ENCODE results near the gene EEF2K.
"Not testable (repeated sequence)": the region's sequence is repeated elsewhere in the genome, so short reads cannot be mapped to it uniquely, and the experiment has no call there.

Gene EEF2K

DNA sequence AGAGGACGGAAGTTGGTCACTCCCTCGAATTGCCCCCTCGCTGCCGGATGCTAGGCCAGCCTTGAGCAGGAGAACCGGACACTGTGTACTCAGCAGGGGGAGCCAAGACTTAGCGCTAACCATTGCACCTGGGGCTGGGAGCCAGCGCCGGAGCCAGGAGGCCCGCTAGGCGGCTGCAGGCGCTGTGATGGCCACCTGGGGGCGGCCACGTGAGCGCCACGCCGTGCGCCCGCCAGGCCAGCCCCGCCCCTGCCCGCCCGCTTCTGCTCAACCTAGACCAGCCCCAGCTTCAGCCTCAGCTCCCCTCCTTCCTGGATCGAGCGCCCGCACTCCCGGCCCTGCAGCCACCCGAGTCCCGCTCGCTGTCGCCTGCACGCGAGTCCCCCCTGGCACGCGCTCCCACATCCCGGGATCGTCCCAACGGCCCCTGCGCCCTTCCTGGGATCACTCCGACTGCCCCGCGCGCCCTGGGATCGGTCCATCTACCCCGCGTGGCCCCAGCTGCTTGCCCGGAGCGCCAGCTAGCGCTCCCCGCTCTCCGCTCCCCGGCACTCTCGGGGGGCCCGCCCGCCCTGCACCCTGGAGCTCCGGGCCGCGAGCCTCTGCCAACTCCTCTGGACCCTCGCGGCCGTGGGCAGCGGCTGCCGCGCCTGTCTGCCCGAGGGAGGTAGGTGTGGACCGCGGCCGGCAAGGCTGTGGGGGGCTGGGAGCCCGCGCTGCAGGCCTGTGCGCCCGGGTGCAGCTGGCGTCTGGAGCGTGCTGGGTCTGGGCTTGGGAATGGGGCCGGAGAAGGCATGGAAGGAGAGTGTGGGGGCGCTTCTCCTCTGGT is at the start of gene EEF2K:
TSS of gene EEF2K (plus strand) at position 266 of the 829 bp plus-strand sequence. CDS start 19,452 bp downstream, outside the sequence.
- DNase-seq, result peak; percentile 98

DNA sequence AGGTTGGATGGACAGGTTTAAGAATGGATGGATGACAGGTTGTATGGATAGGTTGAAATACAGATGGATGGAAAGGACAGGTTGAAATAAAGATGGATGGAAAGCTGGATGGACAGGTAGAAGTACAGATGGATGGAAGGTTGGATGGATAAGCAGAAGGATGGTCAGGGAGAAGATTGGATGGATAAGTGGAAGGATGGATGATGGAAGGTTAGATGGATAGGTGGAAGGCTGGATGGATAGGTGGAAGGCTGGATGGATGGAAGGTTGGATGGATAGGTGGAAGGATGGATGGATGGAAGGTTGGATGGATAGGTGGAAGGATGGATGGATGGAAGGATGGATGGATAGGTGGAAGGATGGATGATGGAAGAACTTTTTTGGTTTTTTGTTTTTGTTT is 44.7 kb upstream of the EEF2K start:
- no peak for DNase-seq

- peak; percentile 29 for DNase-seq
Observed at GRCh38 chr16:22161999-22162655, 44.0 kb upstream of the EEF2K start, which contains the start of gene SDR42E2. TSS of gene SDR42E2 (plus strand) at chr16:22162506. CDS start at chr16:22165583, 3,077 bp downstream.

DNA sequence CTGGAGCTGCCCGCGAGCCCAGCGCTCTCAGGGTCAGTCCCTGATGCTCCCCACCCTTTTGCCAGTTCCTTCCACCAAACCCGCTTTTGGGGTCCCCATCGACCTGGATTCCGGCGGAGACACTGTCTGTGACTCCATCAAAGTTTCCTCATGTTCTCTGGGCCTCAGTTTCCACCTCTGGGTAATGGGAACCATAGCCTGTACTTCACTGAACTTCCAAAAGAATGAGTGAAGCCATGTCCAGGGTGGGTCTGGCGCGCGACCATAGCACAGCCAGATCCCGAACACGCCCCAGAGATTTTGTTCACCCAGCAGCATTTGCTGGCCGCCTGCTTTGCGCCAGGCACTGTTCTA is 43.4 kb upstream of the EEF2K start:
- DNase-seq, result no peak

DNA sequence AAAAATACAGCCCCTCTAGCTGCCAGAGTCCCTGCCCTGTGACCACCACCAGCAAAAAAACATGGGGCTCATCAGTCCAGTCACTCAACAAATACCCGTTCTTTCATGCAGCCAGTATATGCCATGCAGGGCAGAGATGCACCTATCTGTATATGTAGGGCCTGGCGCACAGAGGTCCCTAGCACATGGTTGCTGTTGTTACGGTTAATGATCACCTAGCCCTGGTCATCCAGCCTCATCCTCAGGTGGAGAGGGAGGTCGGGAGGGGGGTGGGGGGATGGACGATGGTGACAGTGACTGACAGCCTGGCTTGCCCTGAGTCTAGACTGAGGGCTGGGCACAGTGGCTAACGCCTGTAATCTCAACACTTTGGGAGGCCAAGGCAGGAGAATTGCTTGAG is 42.3 kb upstream of the EEF2K start:
- DNase-seq, result no peak

GRCh38 chr16:22164482-22164881 is 41.6 kb upstream of the EEF2K start:
- DNase-seq, result no peak

- no peak for DNase-seq
Observed at GRCh38 chr16:22165508-22166285, 40.4 kb upstream of the EEF2K start.

DNA sequence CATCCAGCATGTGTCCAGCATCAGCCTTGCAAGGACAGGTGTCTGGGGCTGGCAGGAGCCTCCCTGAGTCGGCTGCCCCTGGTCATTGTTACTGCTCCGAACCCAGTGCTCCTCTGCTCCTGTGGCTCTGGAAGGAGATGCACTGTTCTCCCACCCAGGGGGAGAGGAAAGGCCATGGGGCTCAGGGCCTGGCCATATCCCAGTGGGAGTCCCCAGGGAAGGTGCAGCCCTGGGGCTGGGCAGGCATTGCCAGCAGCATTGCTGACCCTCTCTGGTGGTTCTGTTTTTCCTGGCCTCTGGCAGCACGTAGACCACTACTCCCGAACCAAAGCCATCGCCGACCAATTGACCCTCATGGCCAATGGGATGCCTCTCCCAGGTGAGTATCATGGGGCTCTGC is 34.1 kb upstream of the EEF2K start:
- no peak for DNase-seq

- DNase-seq, result not testable (repeated sequence)
Observed at GRCh38 chr16:22172642-22173041, 33.4 kb upstream of the EEF2K start.

GRCh38 chr16:22174642-22175041 is 31.4 kb upstream of the EEF2K start:
- DNase-seq, result no peak

DNA sequence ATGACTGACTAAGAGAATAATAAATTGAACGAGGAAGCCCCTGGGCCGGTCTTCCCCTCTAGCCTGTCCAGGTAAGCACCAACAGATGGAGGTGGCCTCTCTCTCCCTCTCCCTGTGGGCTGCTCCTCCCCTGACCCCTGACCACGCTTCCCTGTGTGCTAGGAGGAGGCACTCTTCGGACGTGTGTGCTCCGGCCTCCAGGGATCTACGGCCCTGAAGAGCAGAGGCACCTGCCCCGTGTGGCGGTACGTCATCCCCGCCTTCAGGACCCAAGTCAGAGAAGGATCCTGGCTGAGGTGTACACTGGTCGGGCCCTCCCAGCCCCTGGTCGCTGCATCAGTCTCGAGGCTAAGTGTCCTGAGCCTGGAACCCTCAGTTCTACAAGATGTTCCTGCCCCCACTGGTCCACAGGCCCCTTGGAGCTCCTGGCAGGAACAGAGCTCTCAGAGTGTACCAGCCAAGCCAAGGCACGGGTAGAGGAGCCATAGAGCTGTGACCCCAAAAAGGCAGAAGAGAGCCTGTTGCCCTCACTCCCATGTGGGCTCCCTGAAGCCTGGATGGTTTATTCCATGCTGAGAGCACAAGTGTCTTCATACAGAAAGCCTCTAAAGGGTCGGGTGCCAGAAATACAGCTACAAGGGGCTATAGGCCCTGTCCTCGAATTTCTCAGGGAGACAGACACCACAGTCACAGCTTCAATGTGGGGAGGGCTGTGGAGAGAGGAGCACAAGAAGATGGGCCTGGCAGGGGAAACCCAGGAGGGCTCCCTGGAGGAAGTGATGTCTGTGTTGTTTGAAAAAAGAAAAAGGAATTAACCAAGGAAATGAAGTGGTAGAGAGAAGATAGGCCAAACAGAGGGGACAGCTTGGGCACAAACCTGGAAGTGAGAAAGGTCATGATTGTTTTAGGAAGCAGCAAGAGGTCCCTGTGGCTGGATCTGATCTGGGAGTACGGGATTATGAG is 27.8 kb upstream of the EEF2K start:
- DNase-seq, result no peak

- no peak for DNase-seq
Observed at GRCh38 chr16:22181426-22181825, 24.7 kb upstream of the EEF2K start.

GRCh38 chr16:22181843-22182242 is 24.2 kb upstream of the EEF2K start:
- DNase-seq, result no peak

- DNase-seq, result no peak
Observed at GRCh38 chr16:22183335-22183734, 22.7 kb upstream of the EEF2K start.

- no peak for DNase-seq
Observed at GRCh38 chr16:22183901-22184614, 22.0 kb upstream of the EEF2K start.

DNA sequence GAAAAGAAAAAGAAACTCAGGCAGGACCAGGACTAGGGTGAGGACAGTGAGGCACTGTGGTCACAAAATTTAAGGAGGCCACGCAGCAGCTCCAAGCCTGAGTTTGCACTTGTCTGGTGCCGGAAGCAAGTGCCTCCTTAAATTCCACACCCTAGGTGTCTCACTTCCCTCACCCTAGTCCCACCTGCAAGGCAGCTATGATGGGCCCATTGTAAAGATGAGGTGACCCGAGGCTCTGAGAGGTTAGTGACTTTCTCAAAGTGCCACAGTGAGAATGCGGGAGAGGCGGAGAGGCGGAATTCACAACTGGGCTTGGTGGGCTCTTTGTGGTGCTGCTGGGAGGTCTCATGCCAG is 21.5 kb upstream of the EEF2K start:
- no peak for DNase-seq

GRCh38 chr16:22186517-22186916 is 19.6 kb upstream of the EEF2K start:
- no peak for DNase-seq

DNA sequence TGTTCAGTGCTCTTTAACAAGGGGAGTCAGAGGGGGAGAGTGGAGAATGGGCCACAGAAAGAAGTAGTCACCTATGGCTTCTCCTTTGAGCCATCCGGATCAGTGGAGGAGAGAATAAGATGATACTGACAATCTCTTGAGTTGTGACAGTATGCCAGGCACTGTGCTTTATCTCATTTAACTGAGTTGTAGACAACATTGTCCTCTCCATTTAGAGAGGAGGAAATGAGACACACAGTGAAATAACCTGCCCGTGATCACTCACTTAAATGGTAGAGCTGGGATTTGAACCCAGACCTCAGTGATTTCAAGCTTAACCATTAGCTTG is 17.8 kb upstream of the EEF2K start:
- no peak for DNase-seq

DNA sequence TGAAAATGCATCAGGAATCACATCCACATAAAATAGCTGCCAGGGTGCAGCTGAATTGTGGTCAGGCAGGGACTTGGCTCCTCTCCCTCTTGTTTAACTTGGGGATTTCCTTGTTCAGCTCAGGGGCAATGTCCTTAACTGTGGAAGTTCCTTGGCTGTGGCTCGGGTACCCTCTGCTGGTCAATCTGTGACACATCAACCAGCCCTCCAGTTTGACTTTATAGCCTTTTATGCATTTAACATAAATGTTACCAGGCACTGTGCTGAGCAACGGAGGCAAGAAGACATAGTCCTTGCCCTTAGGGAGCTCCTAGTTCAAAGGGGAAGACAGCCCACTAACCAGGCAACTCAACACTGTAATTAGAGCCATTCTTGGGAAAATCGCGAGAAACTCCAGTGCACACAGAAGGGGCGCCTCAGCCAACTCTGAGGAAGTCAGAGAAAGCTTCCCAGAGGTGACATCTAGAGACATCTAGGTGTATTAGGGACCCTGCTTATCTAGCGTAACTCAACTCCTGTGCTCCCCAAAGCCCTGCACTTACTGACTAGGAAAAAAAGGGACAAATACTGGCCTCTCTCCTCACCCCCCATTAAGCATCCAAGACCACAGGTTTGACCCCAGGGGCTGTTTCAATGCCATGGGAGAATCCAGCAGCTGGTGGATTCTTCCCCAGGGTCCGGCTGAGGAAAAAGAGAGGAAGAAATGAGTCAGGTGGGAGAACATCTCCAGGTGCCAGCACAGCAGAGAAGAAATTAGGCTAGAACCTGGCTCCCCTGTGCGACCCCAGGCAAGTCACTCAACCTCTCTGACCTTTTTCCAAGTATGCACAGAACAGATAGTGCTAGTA is 17.3 kb upstream of the EEF2K start:
- DNase-seq, result peak; percentile 90

DNA sequence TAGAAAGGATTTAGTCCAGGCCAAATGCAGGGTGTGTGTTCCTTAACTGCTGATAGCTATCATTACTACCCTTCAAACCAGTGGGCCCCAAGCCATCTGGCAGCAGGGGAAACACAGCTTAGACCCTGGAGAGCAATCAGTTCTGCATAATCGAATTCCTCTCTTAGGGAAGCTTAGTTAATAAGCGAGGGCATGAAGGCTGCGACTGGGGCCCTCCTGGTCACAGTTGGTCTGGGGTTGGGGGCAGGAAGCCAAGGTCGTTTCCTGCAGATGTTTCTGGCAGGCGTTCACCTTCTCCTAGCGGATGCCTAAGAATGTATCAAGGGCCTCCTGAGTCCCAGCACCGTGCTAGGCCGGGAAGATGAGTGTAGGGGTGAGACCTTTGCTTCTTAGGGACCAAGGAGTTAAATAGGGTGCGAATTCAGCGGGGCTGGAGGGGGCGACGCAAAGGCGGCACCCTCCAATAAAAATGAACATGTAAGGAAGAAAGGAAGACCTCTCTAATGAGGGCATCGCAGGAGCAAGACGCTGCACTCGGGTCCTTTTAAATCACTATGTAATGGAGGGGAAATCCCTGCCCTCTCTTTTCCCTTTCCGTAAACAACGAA is 16.5 kb upstream of the EEF2K start:
- DNase-seq, result peak; percentile 61
